SK-MEL-5 (cell line): Measurements from ENCODE around the gene ZXDC. TPM values are rescaled to one million over a fixed set of nuclear protein-coding genes. Genes with fewer than 3 reads are reported as not detected.

Experiments used
- total RNA-seq: library from RNA; depleted of rRNA; stranded (reverse); fragments of >200 nt; shearing (Covaris generic); gene quantifications from 2 replicates; pipeline ENCODE4 v1.2.3, GENCODE V29; 2014; rRNA removed

The ZXDC gene
- total RNA-seq, 1 experiment from 2014 or later = 19.0 TPM

Other genes starting within 250 kb of the ZXDC start
- 20.4 and 23.5 TPM in 2 replicates for gene KLF15, start 118.5 kb downstream of the ZXDC start, total RNA-seq
- gene CFAP100, start 81.0 kb downstream of the ZXDC start, total RNA-seq = not detected in 2 replicates
- 0.05 and 0.21 TPM in 2 replicates for gene UROC1, start 41.9 kb upstream of the ZXDC start, total RNA-seq
- gene CHST13, start 48.3 kb upstream of the ZXDC start, total RNA-seq = 0.77 and 1.7 TPM in 2 replicates
- gene C3orf22, start 83.0 kb upstream of the ZXDC start, total RNA-seq = not detected in 2 replicates
- 9.4 and 10.7 TPM in 2 replicates for gene TXNRD3, start 179.2 kb upstream of the ZXDC start, total RNA-seq
- gene CHCHD6, start 228.3 kb upstream of the ZXDC start, total RNA-seq = 104 and 106 TPM in 2 replicates